GM12892 (cell line): ENCODE results near the gene COX11.

ENCODE experiments used
- DNase-seq: peaks from one replicate; pipeline ENCODE4 v3.0.0; 2011; ENCODE audit not compliant: insufficient read length
- FAIRE-seq: peaks from 2 replicates; lab custom pipeline; 2011; peaks lifted over from hg19 to GRCh38; lab: Jason Lieb, UNC
- POLR2A ChIP-seq: IDR thresholded peaks from 2 replicates; pipeline ENCODE4 v1.6.1; 2011; ENCODE audit warnings: low read depth, low read length, control low read depth
- POLR2AphosphoS5 ChIP-seq: IDR thresholded peaks from 2 replicates; pipeline ENCODE4 v1.6.1; 2011; ENCODE audit warnings: low read depth, low read length, control low read depth
- TAF1 ChIP-seq: IDR thresholded peaks from 2 replicates; pipeline ENCODE4 v1.6.1; 2011; ENCODE audit warnings: low read depth, mild to moderate bottlenecking, control low read depth, low read length, borderline replicate concordance

Gene COX11

GRCh38 chr17:54980375-54980774 is 11.9 kb upstream of the COX11 start:
- DNase-seq (no peak), FAIRE-seq (no peak)
- TF ChIP-seq POLR2A (no peak), POLR2AphosphoS5 (no peak), TAF1 (no peak)

DNA sequence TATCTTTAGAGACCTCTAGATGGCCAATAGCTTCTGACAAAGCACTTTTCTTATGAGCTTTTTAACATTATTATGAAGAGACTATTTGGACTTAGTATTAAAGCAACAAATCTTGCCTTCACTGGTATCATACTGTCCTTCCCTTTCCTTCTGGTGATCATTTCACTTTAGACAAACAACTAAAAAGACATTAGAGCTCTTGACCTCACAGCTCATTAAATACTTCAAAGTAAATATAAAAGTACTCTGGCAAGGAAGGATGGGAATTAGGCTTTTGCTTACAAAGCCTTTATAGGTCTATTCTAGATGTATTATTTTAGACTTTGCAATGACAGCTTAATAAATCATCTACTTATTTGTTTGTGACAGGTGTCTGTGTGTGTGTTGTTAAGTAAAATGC is 11.2 kb upstream of the COX11 start:
- DNase-seq (no peak), FAIRE-seq (no peak)
- TF ChIP-seq POLR2A (no peak), POLR2AphosphoS5 (no peak), TAF1 (no peak)

DNA sequence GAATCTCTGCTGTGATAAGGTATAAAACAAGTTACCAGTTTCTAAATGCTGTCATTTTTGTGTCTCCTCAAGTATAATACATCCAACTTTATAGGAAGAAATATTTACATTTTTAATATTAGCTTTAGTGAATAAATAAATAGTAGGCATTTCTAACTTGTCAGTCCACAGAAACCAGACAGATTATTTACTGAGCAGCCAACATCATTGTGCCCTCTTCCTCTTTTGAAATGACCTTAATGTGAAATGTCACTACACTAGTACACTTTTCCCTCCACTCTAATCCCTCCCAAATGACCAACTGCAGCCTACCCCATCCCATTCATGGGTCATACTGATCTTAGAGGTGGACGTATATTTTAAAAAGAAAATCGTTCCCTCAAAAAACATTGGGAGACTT is 9.3 kb upstream of the COX11 start:
- DNase-seq (no peak), FAIRE-seq (no peak)
- no peak for TF ChIP-seq POLR2AphosphoS5
- no peak for TF ChIP-seq POLR2A
- TF ChIP-seq TAF1: no peak

DNA sequence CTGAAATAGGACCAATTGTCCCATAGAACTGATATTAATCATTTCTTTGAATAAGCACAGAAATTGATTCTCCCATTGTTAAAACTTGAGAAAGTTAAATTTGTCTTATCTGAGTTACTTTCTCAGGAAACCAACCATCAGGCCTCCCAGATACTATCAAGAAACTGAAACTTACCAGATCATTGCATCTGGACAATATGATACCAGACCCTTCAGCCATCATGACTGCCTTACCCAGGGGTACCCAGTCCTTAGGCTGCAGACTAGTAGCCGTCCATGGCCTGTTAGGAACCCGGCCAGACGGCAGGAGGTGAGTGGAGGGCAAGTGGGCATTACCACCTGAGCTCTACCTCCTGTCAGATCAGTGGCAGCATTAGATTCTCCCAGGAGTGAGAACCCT is 7.9 kb upstream of the COX11 start:
- DNase-seq: no peak
- peak; percentile 54 for FAIRE-seq
- TF ChIP-seq POLR2AphosphoS5 (no peak), POLR2A (no peak), TAF1 (no peak)

DNA sequence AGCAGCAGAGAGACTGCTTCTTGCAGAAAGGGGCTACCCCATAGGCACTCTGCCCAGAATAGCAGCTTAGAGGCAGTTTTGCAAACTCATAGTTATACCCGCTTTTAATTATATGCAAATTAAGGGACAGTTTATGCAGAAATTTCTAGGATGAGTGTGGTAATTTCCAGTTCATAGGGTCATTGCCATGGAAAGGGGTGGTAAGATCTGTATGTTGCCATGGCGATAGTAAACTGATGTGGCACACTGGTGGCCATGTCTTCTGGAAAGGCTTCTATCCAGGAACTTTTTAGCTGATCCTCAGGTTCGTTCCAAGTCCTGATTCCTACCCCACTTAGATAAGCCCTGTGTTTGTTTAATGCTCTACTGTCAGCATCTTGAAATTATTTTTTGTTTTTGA is 6.3 kb upstream of the COX11 start:
- no peak for TF ChIP-seq POLR2A
- TF ChIP-seq POLR2AphosphoS5: no peak
- no peak for TF ChIP-seq TAF1
- FAIRE-seq (no peak), DNase-seq (no peak)

- FAIRE-seq: no peak
- no peak for DNase-seq
- TF ChIP-seq POLR2A (no peak), POLR2AphosphoS5 (no peak), TAF1 (no peak)
Measured at GRCh38 chr17:54972406-54973138, 4.1 kb upstream of the COX11 start.

GRCh38 chr17:54971901-54972300 is 3.4 kb upstream of the COX11 start:
- TF ChIP-seq TAF1: no peak
- no peak for TF ChIP-seq POLR2A
- no peak for TF ChIP-seq POLR2AphosphoS5
- no peak for FAIRE-seq

DNA sequence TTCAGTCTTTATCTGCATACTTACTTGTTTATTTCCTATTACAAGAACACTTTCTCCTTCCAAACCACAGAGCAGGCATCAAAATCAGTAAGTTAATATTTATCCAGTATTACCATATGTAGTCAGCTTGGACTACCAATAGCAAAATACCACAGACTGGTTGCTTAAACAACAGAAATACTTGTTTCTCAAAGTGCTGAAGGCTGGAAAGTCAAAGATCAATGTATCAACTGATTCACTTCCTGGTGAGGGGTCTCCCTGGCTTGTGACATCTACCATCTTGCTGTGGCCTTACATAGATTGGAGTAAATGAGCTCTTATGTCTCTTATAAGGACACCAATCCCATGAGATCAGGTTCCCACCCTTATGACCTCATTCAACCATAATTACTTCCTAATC is 2.7 kb upstream of the COX11 start:
- DNase-seq: no peak
- no peak for FAIRE-seq
- TF ChIP-seq POLR2A (no peak), POLR2AphosphoS5 (no peak), TAF1 (no peak)

More at GRCh38 chr17:54971901-54972300, 3.4 kb upstream of the COX11 start:
- DNase-seq: no peak

DNA sequence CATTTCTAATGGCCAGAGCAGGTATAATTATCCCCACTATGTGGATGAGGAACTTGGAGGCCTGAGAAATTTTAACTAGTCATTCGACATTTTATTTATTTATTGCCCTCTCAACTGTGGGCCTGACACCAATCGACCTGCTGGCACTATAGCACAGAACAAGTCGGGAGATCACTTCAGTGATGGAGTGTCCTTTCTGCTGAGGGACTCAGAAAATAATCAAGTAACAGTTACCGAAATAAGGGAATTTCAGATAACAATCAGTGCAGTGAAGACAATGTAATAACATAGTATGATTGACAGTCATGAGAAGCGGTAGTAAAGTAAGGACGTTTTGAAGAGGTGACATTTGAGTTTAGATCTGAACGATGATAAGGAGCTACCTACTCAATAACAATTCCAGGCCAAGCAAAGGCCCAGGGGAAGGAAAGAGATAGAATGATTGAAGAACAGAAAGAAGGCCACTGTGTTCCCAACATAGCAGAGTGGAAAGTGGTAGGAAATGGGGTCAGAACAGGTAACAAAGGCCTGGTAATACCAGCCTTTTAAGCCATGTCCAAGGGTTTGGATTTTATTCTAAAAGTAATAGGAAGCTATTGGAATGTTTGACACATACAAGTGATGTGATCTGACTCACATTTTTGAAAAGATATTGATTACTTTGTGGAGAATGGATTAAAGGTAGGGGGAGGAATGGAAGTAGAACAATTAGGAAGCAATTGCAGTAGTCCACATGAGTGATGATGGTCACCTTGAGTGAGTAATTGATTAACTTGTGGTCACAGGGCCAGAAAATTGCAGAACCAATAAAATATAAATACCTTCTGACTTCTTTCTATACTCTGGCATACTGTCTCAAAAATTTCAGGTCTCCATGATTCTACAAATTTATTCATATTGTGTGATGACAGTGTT is 1.5 kb upstream of the COX11 start:
- TF ChIP-seq TAF1 (no peak), POLR2A (no peak), POLR2AphosphoS5 (no peak)
- no peak for DNase-seq
- no peak for FAIRE-seq

DNA sequence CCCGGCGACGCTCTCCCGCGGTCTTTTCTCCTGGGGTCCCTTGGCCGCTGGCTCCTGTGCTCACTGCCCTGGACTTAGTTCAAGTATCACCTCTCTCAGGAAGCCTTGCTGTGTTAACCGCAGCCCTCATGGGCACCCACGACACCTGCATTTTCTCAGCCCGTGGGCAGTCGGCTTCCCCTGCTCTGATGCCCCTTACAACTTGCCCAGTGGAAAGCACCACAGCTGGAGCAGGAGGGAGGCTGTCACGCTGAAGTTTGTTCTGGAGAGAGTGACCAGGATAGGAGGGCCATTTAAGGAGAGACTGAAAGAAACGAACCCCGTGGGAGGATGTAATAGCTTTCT is 506 bp upstream of the COX11 start:
- no peak for DNase-seq
- peak; percentile 40 for FAIRE-seq
- TF ChIP-seq TAF1: no peak

DNA sequence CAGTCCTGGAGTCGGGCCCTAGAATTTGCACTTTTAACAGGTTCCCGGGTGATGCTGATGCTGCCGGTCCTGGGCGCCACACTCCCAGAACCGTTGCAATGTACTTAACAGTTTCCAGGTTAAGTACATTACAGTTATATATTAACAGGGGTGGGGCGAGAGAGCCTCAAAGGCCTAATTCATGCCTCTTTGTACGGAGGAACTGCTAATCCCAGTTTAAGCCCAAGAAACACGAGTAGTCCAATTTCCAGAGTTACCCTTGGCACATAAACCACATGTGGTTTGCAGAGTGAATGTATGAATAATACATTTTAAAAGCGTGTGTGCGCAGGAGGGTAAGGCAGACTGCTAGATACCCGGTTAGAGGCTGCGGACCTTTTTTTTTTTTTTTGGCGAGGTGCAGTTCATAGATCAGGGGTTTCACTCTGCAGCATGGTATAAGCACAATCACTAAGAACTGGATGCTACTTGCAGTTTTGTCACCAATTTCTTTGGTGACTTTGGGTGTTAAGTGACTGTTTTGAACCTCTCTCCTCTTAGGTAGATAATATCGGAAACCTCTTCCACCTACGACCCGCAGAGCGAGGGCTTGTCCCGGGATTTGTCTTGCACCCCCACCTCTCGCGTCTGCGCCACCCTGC is 713 bp downstream of the COX11 start:
- FAIRE-seq (no peak), DNase-seq (no peak)
- TF ChIP-seq POLR2A (no peak), TAF1 (no peak), POLR2AphosphoS5 (no peak)

- DNase-seq (no peak), FAIRE-seq (no peak)
- TF ChIP-seq TAF1 (no peak), POLR2A (no peak), POLR2AphosphoS5 (no peak)
Measured at GRCh38 chr17:54956791-54957190, 11.7 kb downstream of the COX11 start.
